ENCODE measurements around the gene GNG5. TPM values are rescaled to one million over a fixed set of nuclear protein-coding genes. Genes with fewer than 3 reads are reported as not detected.

GNG5 gene
- total and polyA plus RNA-seq, 2 donors (not counting 1 experiment from before 2014, with no cell fraction given), result 35.4 to 41.6 TPM

- H3K27ac ChIP-seq (ENCODE audit: low read length in 2 of 2), result no peak overlapping the region
- no peaks in the 10 kb centered on the region for H3K4me1 ChIP-seq (ENCODE audit: control insufficient read depth in 2 of 2, insufficient read depth in 2 of 2, low read length in 2 of 2)
- Mint-ChIP-seq H3K4me1 (no peaks in the 10 kb centered on the region), H3K4me3 (no peak overlapping the region), H3K27me3 (no peaks in the 10 kb centered on the region), H3K9me3 (ENCODE audit: insufficient read depth) (no peaks in the 10 kb centered on the region), H3K27ac (no peak overlapping the region)
- no peaks in the 10 kb centered on the region for H3K27me3 ChIP-seq (replicated peaks in 1 of 4; ENCODE audit: control extremely low read depth in 1 of 4, control insufficient read depth in 3 of 4, insufficient read depth in 4 of 4, low read length in 3 of 4)
- ATAC-seq (ENCODE audit: low read depth), result no peak
- TF ChIP-seq, protein P1, sequence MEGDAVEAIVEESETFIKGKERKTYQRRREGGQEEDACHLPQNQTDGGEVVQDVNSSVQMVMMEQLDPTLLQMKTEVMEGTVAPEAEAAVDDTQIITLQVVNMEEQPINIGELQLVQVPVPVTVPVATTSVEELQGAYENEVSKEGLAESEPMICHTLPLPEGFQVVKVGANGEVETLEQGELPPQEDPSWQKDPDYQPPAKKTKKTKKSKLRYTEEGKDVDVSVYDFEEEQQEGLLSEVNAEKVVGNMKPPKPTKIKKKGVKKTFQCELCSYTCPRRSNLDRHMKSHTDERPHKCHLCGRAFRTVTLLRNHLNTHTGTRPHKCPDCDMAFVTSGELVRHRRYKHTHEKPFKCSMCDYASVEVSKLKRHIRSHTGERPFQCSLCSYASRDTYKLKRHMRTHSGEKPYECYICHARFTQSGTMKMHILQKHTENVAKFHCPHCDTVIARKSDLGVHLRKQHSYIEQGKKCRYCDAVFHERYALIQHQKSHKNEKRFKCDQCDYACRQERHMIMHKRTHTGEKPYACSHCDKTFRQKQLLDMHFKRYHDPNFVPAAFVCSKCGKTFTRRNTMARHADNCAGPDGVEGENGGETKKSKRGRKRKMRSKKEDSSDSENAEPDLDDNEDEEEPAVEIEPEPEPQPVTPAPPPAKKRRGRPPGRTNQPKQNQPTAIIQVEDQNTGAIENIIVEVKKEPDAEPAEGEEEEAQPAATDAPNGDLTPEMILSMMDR (IDR thresholded peaks at IDR 0.05), result no peak
- no peak for TF ChIP-seq EZH2 (IDR thresholded peaks at IDR 0.05; ENCODE audit: borderline replicate concordance, insufficient read depth, low read depth, low read length, poor library complexity, severe bottlenecking)
- intact Hi-C loops (cut with micrococcal nuclease), result no loop called here
- no peak overlapping the region for H3K4me3 ChIP-seq (ENCODE audit: control extremely low read depth in 1 of 5, extremely low read depth in 1 of 5, insufficient read depth in 1 of 5, low read depth in 2 of 5, low read length in 4 of 5)
- no peak for DNase-seq
- no CpG with 5 or more reads among the region's 1 CpG for WGBS (ENCODE audit: insufficient coverage)
- H2AFZ ChIP-seq (ENCODE audit: insufficient read depth, low read depth, low read length, poor library complexity, severe bottlenecking), result no peak overlapping the region
- no peaks in the 10 kb centered on the region for H4K20me1 ChIP-seq (ENCODE audit: control insufficient read depth, insufficient read depth, low read length, poor library complexity, severe bottlenecking)
- peaks cover 0 to 5% (median 4%) of the 10 kb centered on the region in 3 donors for H3K9me3 ChIP-seq (ENCODE audit: control extremely low read depth in 1 of 3, control insufficient read depth in 2 of 3, insufficient read depth in 1 of 3, low read length in 2 of 3)
- no peak overlapping the region for H3K4me2 ChIP-seq (replicated peaks; ENCODE audit: low read depth, low read length, poor library complexity, severe bottlenecking)
- H3K36me3 ChIP-seq (replicated peaks in 1 of 2; ENCODE audit: control extremely low read depth in 1 of 2, control insufficient read depth in 1 of 2, extremely low read depth in 1 of 2, insufficient read depth in 2 of 2, low read length in 1 of 2), result peaks cover 0 to 4% of the 10 kb centered on the region in 2 experiments
- ChIA-PET POLR2A (no interaction called here), CTCF (no interaction called here)
- no peak overlapping the region for H3K9ac ChIP-seq (ENCODE audit: low read length)
- no peaks in the 10 kb centered on the region for H3K79me2 ChIP-seq (ENCODE audit: control insufficient read depth, insufficient read depth, low read length)
These were observed 19.4 kb upstream of the GNG5 start for GRCh38 chr1:84525779-84526178.

DNA sequence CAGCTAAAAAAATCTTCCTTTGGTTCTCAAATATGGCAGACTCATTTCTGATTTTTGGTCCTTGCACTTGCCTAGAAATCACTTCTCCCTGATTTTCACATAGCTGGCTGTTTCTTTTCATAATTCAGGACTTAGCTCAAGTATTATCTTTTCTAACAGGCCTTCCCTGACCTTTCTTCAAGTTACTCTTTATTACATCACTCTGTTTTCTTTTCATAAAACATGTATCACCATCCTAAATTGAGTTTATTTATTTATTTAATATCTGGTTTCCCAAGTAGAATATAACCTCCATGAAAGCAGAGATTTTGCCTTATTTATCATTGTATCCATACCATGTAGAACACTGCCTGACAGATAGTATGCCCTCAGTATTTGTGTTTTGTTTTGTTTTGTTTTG is 18.2 kb upstream of the GNG5 start:
- H3K4me1 ChIP-seq (ENCODE audit: control insufficient read depth in 2 of 2, insufficient read depth in 2 of 2, low read length in 2 of 2), result no peaks in the 10 kb centered on the region
- TF ChIP-seq, protein P1 (IDR thresholded peaks at IDR 0.05), result no peak
- intact Hi-C loops (cut with micrococcal nuclease), result no loop called here

More for the DNA sequence above, 18.2 kb upstream of the GNG5 start:
- no peaks in the 10 kb centered on the region for H4K20me1 ChIP-seq (ENCODE audit: control insufficient read depth, insufficient read depth, low read length, poor library complexity, severe bottlenecking)
- Mint-ChIP-seq H3K4me1 (no peaks in the 10 kb centered on the region), H3K4me3 (no peak overlapping the region), H3K27ac (no peak overlapping the region), H3K27me3 (no peaks in the 10 kb centered on the region), H3K9me3 (ENCODE audit: insufficient read depth) (no peaks in the 10 kb centered on the region)
- CTCF ChIA-PET, result no interaction called here
- POLR2A ChIA-PET, result no interaction called here
- no peak for ATAC-seq (ENCODE audit: low read depth)
- DNase-seq, result no peak
- H3K36me3 ChIP-seq (replicated peaks in 1 of 2; ENCODE audit: control extremely low read depth in 1 of 2, control insufficient read depth in 1 of 2, extremely low read depth in 1 of 2, insufficient read depth in 2 of 2, low read length in 1 of 2), result peaks cover 0 to 4% of the 10 kb centered on the region in 2 experiments
- no peak overlapping the region for H3K4me2 ChIP-seq (replicated peaks; ENCODE audit: low read depth, low read length, poor library complexity, severe bottlenecking)
- H2AFZ ChIP-seq (ENCODE audit: insufficient read depth, low read depth, low read length, poor library complexity, severe bottlenecking), result no peak overlapping the region
- H3K4me3 ChIP-seq (ENCODE audit: control extremely low read depth in 1 of 5, extremely low read depth in 1 of 5, insufficient read depth in 1 of 5, low read depth in 2 of 5, low read length in 4 of 5), result no peak overlapping the region
- no peaks in the 10 kb centered on the region for H3K79me2 ChIP-seq (ENCODE audit: control insufficient read depth, insufficient read depth, low read length)
- no peak overlapping the region for H3K27ac ChIP-seq (ENCODE audit: low read length in 2 of 2)
- peaks cover 0 to 4% (median 0%) of the 10 kb centered on the region in 3 donors for H3K9me3 ChIP-seq (ENCODE audit: control extremely low read depth in 1 of 3, control insufficient read depth in 2 of 3, insufficient read depth in 1 of 3, low read length in 2 of 3)
- no peaks in the 10 kb centered on the region for H3K27me3 ChIP-seq (replicated peaks in 1 of 4; ENCODE audit: control extremely low read depth in 1 of 4, control insufficient read depth in 3 of 4, insufficient read depth in 4 of 4, low read length in 3 of 4)
- H3K9ac ChIP-seq (ENCODE audit: low read length), result no peak overlapping the region

Measured in B cell (primary cell).